ENCODE results near the gene AADACL4.

AADACL4 gene

GRCh38 chr1:12613180-12613579 lies 30.7 kb upstream of the AADACL4 start:
- intact Hi-C loops (cut with DNase I; ENCODE audit: low total_unique reads): loop anchor here (10.0 kb wide), 1 partner anchor 158 kb away; no protein-coding TSS in a partner anchor
- Histone ChIP-seq H3K27ac (peak overlapping the region; percentile 99), H3K4me1 (peaks cover 0 to 48% (median 25%) of the 10 kb centered on the region in 4 donors), H3K9me3 (no peaks in the 10 kb centered on the region), H3K4me3 (no peak overlapping the region), H3K36me3 (peaks cover 0 to 29% (median 17%) of the 10 kb centered on the region in 3 donors), H3K27me3 (no peaks in the 10 kb centered on the region)
- TF ChIP-seq CTCF (IDR thresholded peaks at IDR 0.05): no peak
- no peak for DNase-seq

- no peaks in the 10 kb centered on the region for H3K27me3 ChIP-seq
- TF ChIP-seq CTCF (IDR thresholded peaks at IDR 0.05): no peak
- peak overlapping the region; percentile 85 to 92 for H3K4me3 ChIP-seq
- H3K9me3 ChIP-seq: no peaks in the 10 kb centered on the region
- H3K36me3 ChIP-seq: peaks cover 0 to 17% (median 15%) of the 10 kb centered on the region in 3 donors
- peak overlapping the region; percentile 99 for H3K27ac ChIP-seq
- intact Hi-C loops (cut with DNase I; ENCODE audit: low total_unique reads): loop anchor here (5.0 to 10.0 kb wide), 3 partner anchors 72 to 212 kb away; no protein-coding TSS in a partner anchor
- peaks cover 4 to 53% (median 27%) of the 10 kb centered on the region in 4 donors for H3K4me1 ChIP-seq
- DNase-seq: no peak
Measured at GRCh38 chr1:12614402-12615158, 29.3 kb upstream of the AADACL4 start.

GRCh38 chr1:12615159-12615864 lies 28.6 kb upstream of the AADACL4 start:
- Histone ChIP-seq H3K27me3 (no peaks in the 10 kb centered on the region), H3K9me3 (no peaks in the 10 kb centered on the region), H3K27ac (peak overlapping the region; percentile 99), H3K36me3 (peaks cover 0 to 17% (median 10%) of the 10 kb centered on the region in 3 donors), H3K4me1 (peaks cover 5 to 58% (median 31%) of the 10 kb centered on the region in 4 donors), H3K4me3 (peak overlapping the region; percentile 85 to 92)
- no peak for TF ChIP-seq CTCF (IDR thresholded peaks at IDR 0.05)
- no peak for DNase-seq
- intact Hi-C loops (cut with DNase I; ENCODE audit: low total_unique reads): loop anchor here (5.0 to 10.0 kb wide), 3 partner anchors 73 to 213 kb away; no protein-coding TSS in a partner anchor

GRCh38 chr1:12615865-12616708 lies 27.8 kb upstream of the AADACL4 start:
- Histone ChIP-seq H3K4me3 (peak overlapping the region; percentile 85 to 92), H3K27me3 (no peaks in the 10 kb centered on the region), H3K36me3 (peaks cover 0 to 14% (median 6%) of the 10 kb centered on the region in 3 donors), H3K27ac (peak overlapping the region; percentile 99), H3K9me3 (no peaks in the 10 kb centered on the region), H3K4me1 (peaks cover 5 to 66% (median 38%) of the 10 kb centered on the region in 4 donors)
- DNase-seq: peak; percentile 80 to 91
- TF ChIP-seq CTCF (IDR thresholded peaks at IDR 0.05): no peak
- intact Hi-C loops (cut with DNase I; ENCODE audit: low total_unique reads): loop anchor here (5.0 to 10.0 kb wide), 3 partner anchors 74 to 214 kb away; no protein-coding TSS in a partner anchor

Data from tibial artery (tissue), 4 donors.